ENCODE results near the gene RAB3C. TPM values are rescaled to one million over a fixed set of nuclear protein-coding genes. Genes with fewer than 3 reads are reported as not detected.

RAB3C gene
- total RNA-seq, 1 donor from 2014 or later: 0.30 TPM

- no peaks in the 10 kb centered on the region for H3K27me3 ChIP-seq (ENCODE audit: low read depth)
- DNase-seq: no peak
- no peak for ATAC-seq
- H3K27ac ChIP-seq: no peak overlapping the region
- no peaks in the 10 kb centered on the region for H3K4me1 ChIP-seq
- intact Hi-C loops (cut with DNase I): no loop called here
- H3K9me3 ChIP-seq: no peaks in the 10 kb centered on the region
- H3K36me3 ChIP-seq: no peaks in the 10 kb centered on the region
- TF ChIP-seq, protein P1, sequence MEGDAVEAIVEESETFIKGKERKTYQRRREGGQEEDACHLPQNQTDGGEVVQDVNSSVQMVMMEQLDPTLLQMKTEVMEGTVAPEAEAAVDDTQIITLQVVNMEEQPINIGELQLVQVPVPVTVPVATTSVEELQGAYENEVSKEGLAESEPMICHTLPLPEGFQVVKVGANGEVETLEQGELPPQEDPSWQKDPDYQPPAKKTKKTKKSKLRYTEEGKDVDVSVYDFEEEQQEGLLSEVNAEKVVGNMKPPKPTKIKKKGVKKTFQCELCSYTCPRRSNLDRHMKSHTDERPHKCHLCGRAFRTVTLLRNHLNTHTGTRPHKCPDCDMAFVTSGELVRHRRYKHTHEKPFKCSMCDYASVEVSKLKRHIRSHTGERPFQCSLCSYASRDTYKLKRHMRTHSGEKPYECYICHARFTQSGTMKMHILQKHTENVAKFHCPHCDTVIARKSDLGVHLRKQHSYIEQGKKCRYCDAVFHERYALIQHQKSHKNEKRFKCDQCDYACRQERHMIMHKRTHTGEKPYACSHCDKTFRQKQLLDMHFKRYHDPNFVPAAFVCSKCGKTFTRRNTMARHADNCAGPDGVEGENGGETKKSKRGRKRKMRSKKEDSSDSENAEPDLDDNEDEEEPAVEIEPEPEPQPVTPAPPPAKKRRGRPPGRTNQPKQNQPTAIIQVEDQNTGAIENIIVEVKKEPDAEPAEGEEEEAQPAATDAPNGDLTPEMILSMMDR (IDR thresholded peaks at IDR 0.05): no peak
- H3K4me3 ChIP-seq: no peak overlapping the region
Observed at GRCh38 chr5:58825441-58825840, 242.6 kb downstream of the RAB3C start.

DNA sequence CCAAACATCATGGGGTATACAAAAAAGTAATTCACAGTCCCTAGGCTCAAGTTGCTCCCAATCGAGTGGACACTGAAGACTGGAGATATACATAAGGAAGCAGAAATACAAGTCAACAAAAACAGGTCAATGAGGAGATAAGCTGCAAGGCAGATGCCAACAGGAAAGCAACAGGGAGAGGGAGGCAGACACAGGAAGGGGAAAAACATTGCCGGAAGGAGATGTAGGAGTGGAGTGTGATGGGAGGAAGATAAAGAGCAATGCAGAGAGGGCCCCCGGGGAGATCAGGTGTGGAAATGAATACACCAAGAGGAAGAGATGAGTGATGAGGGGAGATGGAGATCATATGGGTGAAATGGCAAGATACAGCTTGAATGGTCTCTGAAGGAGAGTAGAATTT is 243.0 kb downstream of the RAB3C start:
- Histone ChIP-seq H3K27ac (no peak overlapping the region), H3K27me3 (ENCODE audit: low read depth) (no peaks in the 10 kb centered on the region), H3K36me3 (no peaks in the 10 kb centered on the region), H3K4me1 (no peaks in the 10 kb centered on the region), H3K4me3 (no peak overlapping the region), H3K9me3 (no peaks in the 10 kb centered on the region)
- no peak for ATAC-seq
- no peak for DNase-seq
- intact Hi-C loops (cut with DNase I): no loop called here
- TF ChIP-seq, protein P1 (IDR thresholded peaks at IDR 0.05): no peak

DNA sequence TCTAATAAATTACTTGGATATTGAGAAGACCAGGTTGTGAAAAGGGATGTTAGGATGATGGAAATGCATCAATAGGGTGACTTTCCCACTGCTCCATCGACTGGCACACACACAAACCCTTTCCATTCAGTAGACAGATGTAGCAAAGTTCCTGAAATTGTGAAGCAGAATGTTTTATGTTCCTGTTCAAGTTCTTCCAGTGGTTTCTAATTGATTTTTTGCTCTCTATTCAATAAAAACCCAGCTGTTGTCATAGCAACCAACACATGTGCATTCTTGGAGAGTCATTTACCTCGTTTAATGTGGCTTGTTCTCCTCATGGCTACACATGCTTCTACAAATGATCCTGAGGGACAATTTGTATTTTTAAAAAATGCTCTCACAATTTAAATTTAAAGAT is 244.6 kb downstream of the RAB3C start:
- Histone ChIP-seq H3K4me1 (no peaks in the 10 kb centered on the region), H3K9me3 (no peaks in the 10 kb centered on the region), H3K4me3 (no peak overlapping the region), H3K27me3 (ENCODE audit: low read depth) (no peaks in the 10 kb centered on the region), H3K27ac (no peak overlapping the region), H3K36me3 (no peaks in the 10 kb centered on the region)
- ATAC-seq (no peak), DNase-seq (no peak)
- TF ChIP-seq, protein P1 (IDR thresholded peaks at IDR 0.05): no peak
- intact Hi-C loops (cut with DNase I): no loop called here

- no peaks in the 10 kb centered on the region for H3K9me3 ChIP-seq
- no peak overlapping the region for H3K4me3 ChIP-seq
- no peaks in the 10 kb centered on the region for H3K27me3 ChIP-seq (ENCODE audit: low read depth)
- TF ChIP-seq, protein P1 (IDR thresholded peaks at IDR 0.05): no peak
- no peaks in the 10 kb centered on the region for H3K36me3 ChIP-seq
- intact Hi-C loops (cut with DNase I): no loop called here
- no peak for ATAC-seq
- no peak overlapping the region for H3K27ac ChIP-seq
- DNase-seq: no peak
- no peaks in the 10 kb centered on the region for H3K4me1 ChIP-seq
Observed at GRCh38 chr5:58828258-58828657, 245.4 kb downstream of the RAB3C start.

DNA sequence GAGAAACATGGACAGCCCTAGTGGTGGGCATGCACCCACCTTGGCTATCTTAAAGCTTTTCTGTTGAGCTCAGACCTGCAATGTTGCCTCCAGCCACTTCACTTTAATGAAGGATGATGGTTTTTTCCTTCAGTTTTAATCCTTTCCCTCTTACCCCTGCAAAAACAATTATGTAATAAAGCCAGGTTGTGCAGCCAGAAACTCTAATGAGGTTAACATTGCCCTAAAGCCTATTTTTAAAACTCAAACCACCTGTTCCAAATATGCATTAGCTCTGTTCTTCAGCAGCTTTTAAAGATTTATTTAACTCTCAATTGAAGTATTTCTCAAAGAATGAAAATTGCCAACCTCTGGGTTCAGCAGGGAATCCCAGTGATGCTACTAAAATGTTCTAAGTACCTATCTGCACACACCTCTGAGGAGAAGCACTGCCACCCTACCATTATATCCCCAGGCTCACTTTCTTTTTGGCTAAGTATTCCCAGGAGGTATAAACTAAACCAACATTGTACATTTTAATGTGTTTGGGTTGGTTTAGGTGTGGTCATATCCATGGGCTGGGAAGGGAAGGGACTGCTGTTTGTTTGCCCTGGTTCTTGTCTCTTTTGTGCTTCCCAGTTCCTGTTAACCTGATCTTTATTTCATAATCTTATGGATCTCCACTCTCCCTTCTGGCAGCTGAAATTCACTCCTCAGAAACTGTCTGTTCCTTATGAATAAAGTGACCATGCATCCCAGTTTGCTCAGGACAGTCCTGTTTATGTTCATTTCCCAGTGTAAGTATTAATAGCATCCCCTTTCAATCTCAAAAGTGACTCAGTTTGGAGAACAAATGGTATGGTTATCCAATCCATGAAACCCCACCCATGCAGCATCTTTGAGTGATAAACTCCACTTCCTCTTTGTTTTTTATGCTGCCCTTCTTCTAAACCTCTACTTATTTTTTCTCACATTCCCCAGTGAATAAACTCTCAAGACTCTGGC is 251.7 kb downstream of the RAB3C start:
- TF ChIP-seq, protein P1 (IDR thresholded peaks at IDR 0.05): no peak
- Histone ChIP-seq H3K36me3 (no peaks in the 10 kb centered on the region), H3K27ac (no peak overlapping the region), H3K9me3 (no peaks in the 10 kb centered on the region), H3K4me3 (no peak overlapping the region), H3K27me3 (ENCODE audit: low read depth) (no peaks in the 10 kb centered on the region), H3K4me1 (no peaks in the 10 kb centered on the region)
- no peak for DNase-seq
- no peak for ATAC-seq
- intact Hi-C loops (cut with DNase I): no loop called here

All from lower lobe of right lung (tissue), 2 donors.